Activated B cell treated with CpG ODN at 0.5 μM for 24 hours (primary cell): ENCODE results near the gene HOXD12. TPM values are rescaled to one million over a fixed set of nuclear protein-coding genes. Genes with fewer than 3 reads are reported as not detected.
A peak's percentile ranks its signal among the peaks of the same experiment; 100 is the strongest.

ENCODE experiments used
- ATAC-seq: fragments of 200-7000 bp; cut with Tn5 transposase; one replicate; pipeline ENCODE4 v1.10.0; 2021; ENCODE audit warnings: low read depth, mild to moderate bottlenecking, moderate library complexity
- CTCF ChIA-PET: fragments of 350-600 bp; sonication (Branson Sonifier 250); formaldehyde crosslinking; loops from one replicate; lab custom pipeline; 2021; ENCODE audit warnings: antibody characterized with exemption; lab: Charles Lee
- POLR2A ChIA-PET: fragments of 350-600 bp; sonication (Branson Sonifier 250); formaldehyde crosslinking; loops from one replicate; lab custom pipeline; 2021; ENCODE audit warnings: antibody characterized with exemption; lab: Charles Lee
- DNase-seq: peaks from one replicate; pipeline ENCODE4 v3.0.0; 2022
- H3K27ac Mint-ChIP-seq: one replicate; pipeline ENCODE4 v1.8.0; 2020; ENCODE audit warnings: mixed read lengths
- H3K27me3 Mint-ChIP-seq: one replicate; pipeline ENCODE4 v1.8.0; 2021; ENCODE audit warnings: mixed read lengths
- H3K36me3 Mint-ChIP-seq: one replicate; pipeline ENCODE4 v1.8.0; 2021; ENCODE audit warnings: low read depth, mixed read lengths
- H3K4me1 Mint-ChIP-seq: one replicate; pipeline ENCODE4 v1.8.0; 2021; ENCODE audit warnings: mixed read lengths
- H3K4me3 Mint-ChIP-seq: one replicate; pipeline ENCODE4 v1.8.0; 2020; ENCODE audit warnings: mild to moderate bottlenecking, mixed read lengths
- H3K9me3 Mint-ChIP-seq: one replicate; pipeline ENCODE4 v1.8.0; 2020; ENCODE audit warnings: mixed read lengths
- CTCF ChIP-seq: fragments of 200-600 bp; IDR thresholded peaks from one replicate; pipeline ENCODE4 v1.8.0; 2022; ENCODE audit warnings: antibody characterized with exemption, mild to moderate bottlenecking
- intact Hi-C: fragments of 100-400 bp; cut with micrococcal nuclease; formaldehyde crosslinking; loops from one replicate; pipeline ENCODE4 v1.15.1; 2024
- total RNA-seq: library from RNA; stranded (reverse); gene quantifications from 2 replicates; pipeline ENCODE4 v1.2.3, GENCODE V29; 2022

HOXD12 gene
- total RNA-seq, 1 donor from 2014 or later = not detected

GRCh38 chr2:176130957-176131847, 31.6 kb downstream of the HOXD12 start:
- DNase-seq = no peak
- no peak for TF ChIP-seq CTCF
- ChIA-PET CTCF (interaction anchor here (1.4 to 4.1 kb wide), 4 partner anchors 9 to 521 kb away, joined by 4 to 19 read pairs (median 6); no protein-coding TSS in a partner anchor), POLR2A (interaction anchor here (0.5 kb wide), 1 partner anchor 1747 kb away, joined by 6 read pairs; no protein-coding TSS in a partner anchor)
- intact Hi-C loops = loop anchor here (2.0 to 10.0 kb wide), 3 partner anchors 34 to 1796 kb away; partner anchors contain the start of genes HOXD12 and SP9
- Mint-ChIP-seq H3K36me3 (no peaks in the 10 kb centered on the region), H3K27ac (peak overlapping the region; percentile 41), H3K4me3 (peak overlapping the region; percentile 57), H3K4me1 (peaks cover 40% of the 10 kb centered on the region), H3K27me3 (peaks cover 73% of the 10 kb centered on the region), H3K9me3 (no peaks in the 10 kb centered on the region)
- ATAC-seq = no peak

- Mint-ChIP-seq H3K27me3 (peaks cover 71% of the 10 kb centered on the region), H3K27ac (no peak overlapping the region), H3K36me3 (no peaks in the 10 kb centered on the region), H3K9me3 (no peaks in the 10 kb centered on the region), H3K4me1 (peaks cover 42% of the 10 kb centered on the region), H3K4me3 (no peak overlapping the region)
- intact Hi-C loops = loop anchor here (2.0 to 10.0 kb wide), 4 partner anchors 25 to 1797 kb away; partner anchors contain the start of genes HOXD12, HOXD3 and SP9
- TF ChIP-seq CTCF = no peak
- ChIA-PET CTCF (interaction anchor here (1.4 to 4.1 kb wide), 3 partner anchors 324 to 521 kb away, joined by 5 to 19 read pairs (median 7); no protein-coding TSS in a partner anchor), POLR2A (interaction anchor here (0.5 kb wide), 1 partner anchor 1748 kb away, joined by 6 read pairs; no protein-coding TSS in a partner anchor)
- ATAC-seq (no peak), DNase-seq (no peak)
These were observed 32.2 kb downstream of the HOXD12 start for GRCh38 chr2:176131848-176132158.

- no peak for TF ChIP-seq CTCF
- Mint-ChIP-seq H3K27me3 (peaks cover 73% of the 10 kb centered on the region), H3K4me3 (peak overlapping the region; percentile 68), H3K9me3 (no peaks in the 10 kb centered on the region), H3K36me3 (no peaks in the 10 kb centered on the region), H3K4me1 (peaks cover 40% of the 10 kb centered on the region), H3K27ac (no peak overlapping the region)
- CTCF ChIA-PET = interaction anchor here (1.4 to 4.1 kb wide), 3 partner anchors 323 to 520 kb away, joined by 5 to 19 read pairs (median 7); no protein-coding TSS in a partner anchor
- intact Hi-C loops = loop anchor here (2.0 to 10.0 kb wide), 3 partner anchors 24 to 1798 kb away; partner anchors contain the start of genes HOXD12, HOXD3 and SP9
- POLR2A ChIA-PET = interaction anchor here (0.5 kb wide), 1 partner anchor 1749 kb away, joined by 6 read pairs; no protein-coding TSS in a partner anchor
- no peak for DNase-seq
- ATAC-seq = no peak
These were observed 32.9 kb downstream of the HOXD12 start for GRCh38 chr2:176132205-176133171.

GRCh38 chr2:176133389-176133788, 33.8 kb downstream of the HOXD12 start:
- intact Hi-C loops = loop anchor here (2.0 to 10.0 kb wide), 3 partner anchors 23 to 1799 kb away; partner anchors contain the start of genes HOXD12, HOXD3 and SP9
- TF ChIP-seq CTCF = no peak
- Mint-ChIP-seq H3K4me1 (peaks cover 36% of the 10 kb centered on the region), H3K36me3 (no peaks in the 10 kb centered on the region), H3K4me3 (no peak overlapping the region), H3K9me3 (peaks cover 2% of the 10 kb centered on the region), H3K27ac (no peak overlapping the region), H3K27me3 (peaks cover 73% of the 10 kb centered on the region)
- CTCF ChIA-PET = interaction anchor here (1.8 to 4.1 kb wide), 2 partner anchors 322 to 421 kb away, joined by 5 to 19 read pairs; no protein-coding TSS in a partner anchor
- ATAC-seq = no peak
- no peak for DNase-seq
- POLR2A ChIA-PET = no interaction called here
